Measurements from ENCODE around the gene SULT1C2.

Gene SULT1C2
- long read RNA-seq: 0 reads

GRCh38 chr2:108288534-108289106 is at the start of gene SULT1C2:
TSS of gene SULT1C2 (plus strand) at chr2:108288895. CDS start at chr2:108293668, 4,773 bp downstream.
- DNase-seq (ENCODE audit: low read depth in 1 of 2, low spot score in 1 of 2): no peak
- no peak within 1 kb of the TSS for H3K27ac ChIP-seq (replicated peaks)
- H3K4me3 ChIP-seq (replicated peaks; ENCODE audit: insufficient read depth, low read length): no peak within 1 kb of the TSS
- TF ChIP-seq SPI1 (IDR thresholded peaks at IDR 0.05; ENCODE audit: borderline replicate concordance, low read depth) (no peak), POLR2AphosphoS5 (IDR thresholded peaks at IDR 0.05; ENCODE audit: low read depth) (no peak), GABPA (IDR thresholded peaks at IDR 0.05; ENCODE audit: low read depth) (no peak), CTCF (IDR thresholded peaks at IDR 0.05; ENCODE audit: insufficient read depth, low read length) (no peak)
- H3K27me3 ChIP-seq (ENCODE audit: insufficient read depth, poor library complexity, severe bottlenecking): no peaks in the 10 kb centered on the region

DNA sequence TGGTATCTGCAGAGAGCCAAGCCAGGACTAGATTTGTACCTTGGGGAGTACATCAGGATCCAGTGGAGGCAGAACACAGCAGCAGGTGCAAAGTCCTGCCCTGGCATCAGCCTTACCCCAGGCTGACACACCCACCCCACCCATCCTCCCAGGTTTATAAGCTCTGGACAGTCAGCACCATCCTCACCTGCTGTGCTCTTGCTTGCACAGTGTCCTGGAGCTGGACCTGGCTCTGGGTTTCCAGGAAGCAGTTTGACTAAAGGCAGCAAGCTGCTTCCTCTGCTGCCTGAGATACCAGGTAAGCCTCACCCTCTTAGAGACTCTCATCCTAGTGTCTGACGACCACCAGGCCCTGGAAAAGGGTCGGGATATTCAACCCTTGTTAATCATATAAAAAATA is 48.9 kb upstream of the SULT1C2 start, which contains the start of gene SULT1C3:
TSS of gene SULT1C3 (plus strand) at position 183 of the 400 bp plus-strand sequence. CDS start 7,227 bp downstream, outside the sequence.
- H3K27ac ChIP-seq (replicated peaks): no peak within 1 kb of the TSS
- TF ChIP-seq GABPA (IDR thresholded peaks at IDR 0.05; ENCODE audit: low read depth) (no peak), CTCF (IDR thresholded peaks at IDR 0.05; ENCODE audit: insufficient read depth, low read length) (no peak), POLR2AphosphoS5 (IDR thresholded peaks at IDR 0.05; ENCODE audit: low read depth) (no peak), SPI1 (IDR thresholded peaks at IDR 0.05; ENCODE audit: borderline replicate concordance, low read depth) (no peak), REST (IDR thresholded peaks at IDR 0.05; ENCODE audit: insufficient replicate concordance, low read depth) (no peak)

DNA sequence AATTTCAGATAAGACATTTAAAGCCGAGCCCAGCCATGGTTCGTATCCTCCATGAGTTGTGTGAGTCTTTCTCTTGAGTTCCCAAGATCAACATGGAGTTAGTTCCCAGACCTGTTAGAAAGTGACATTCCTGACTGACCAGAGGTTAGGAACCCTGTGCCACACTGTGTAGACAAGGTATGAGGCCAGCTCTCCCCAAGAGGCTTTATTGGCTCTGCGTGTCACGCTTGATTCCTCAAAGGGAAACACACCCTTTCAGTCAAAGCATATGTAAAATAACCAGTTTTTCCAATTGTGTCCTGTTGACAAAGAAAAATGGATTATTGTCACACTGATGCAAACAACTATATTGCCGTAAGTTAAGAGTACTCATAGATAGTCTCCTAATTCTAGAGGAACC is 47.7 kb upstream of the SULT1C2 start:
- TF ChIP-seq CTCF (IDR thresholded peaks at IDR 0.05; ENCODE audit: insufficient read depth, low read length): no peak
- no peak for TF ChIP-seq REST (IDR thresholded peaks at IDR 0.05; ENCODE audit: insufficient replicate concordance, low read depth)
- no peak for TF ChIP-seq GABPA (IDR thresholded peaks at IDR 0.05; ENCODE audit: low read depth)
- no peak for TF ChIP-seq POLR2AphosphoS5 (IDR thresholded peaks at IDR 0.05; ENCODE audit: low read depth)
- no peak for TF ChIP-seq SPI1 (IDR thresholded peaks at IDR 0.05; ENCODE audit: borderline replicate concordance, low read depth)
- no peak overlapping the region for H3K4me3 ChIP-seq (replicated peaks; ENCODE audit: insufficient read depth, low read length)
- H3K27me3 ChIP-seq (ENCODE audit: insufficient read depth, poor library complexity, severe bottlenecking): no peaks in the 10 kb centered on the region
- H3K27ac ChIP-seq (replicated peaks): no peak overlapping the region
- DNase-seq (ENCODE audit: low read depth in 1 of 2, low spot score in 1 of 2): no peak

More for the DNA sequence above, 48.9 kb upstream of the SULT1C2 start, which contains the start of gene SULT1C3:
- no peak for DNase-seq (ENCODE audit: low read depth in 1 of 2, low spot score in 1 of 2)
- Histone ChIP-seq H3K4me3 (replicated peaks; ENCODE audit: insufficient read depth, low read length) (no peak within 1 kb of the TSS), H3K27me3 (ENCODE audit: insufficient read depth, poor library complexity, severe bottlenecking) (no peaks in the 10 kb centered on the region)

Data from HL-60 (cell line).